Measurements from ENCODE around the gene GSK3B.
A peak's percentile ranks its signal among the peaks of the same experiment; 100 is the strongest.

The GSK3B gene

GRCh38 chr3:120101624-120102023, 7.4 kb upstream of the GSK3B start:
- no peak overlapping the region for H3K4me3 ChIP-seq (ENCODE audit: low read length)
- no peak for TF ChIP-seq CTCF (IDR thresholded peaks at IDR 0.05; ENCODE audit: insufficient read depth, low read depth, low read length, missing control alignments)
- no peak for DNase-seq (ENCODE audit: low read depth)

- no peak for TF ChIP-seq CTCF (IDR thresholded peaks at IDR 0.05; ENCODE audit: insufficient read depth, low read depth, low read length, missing control alignments)
- no peak overlapping the region for H3K4me3 ChIP-seq (ENCODE audit: low read length)
- DNase-seq (ENCODE audit: low read depth): no peak
Measured at GRCh38 chr3:120100711-120101110, 6.5 kb upstream of the GSK3B start.

- DNase-seq (ENCODE audit: low read depth): peak; percentile 56
- H3K4me3 ChIP-seq (ENCODE audit: low read length): no peak overlapping the region
- no peak for TF ChIP-seq CTCF (IDR thresholded peaks at IDR 0.05; ENCODE audit: insufficient read depth, low read depth, low read length, missing control alignments)
Measured at GRCh38 chr3:120098710-120099109, 4.5 kb upstream of the GSK3B start.

GRCh38 chr3:120095979-120096426, 1.8 kb upstream of the GSK3B start:
- peak overlapping the region; percentile 75 for H3K4me3 ChIP-seq (ENCODE audit: low read length)
- TF ChIP-seq CTCF (IDR thresholded peaks at IDR 0.05; ENCODE audit: insufficient read depth, low read depth, low read length, missing control alignments): no peak
- no peak for DNase-seq (ENCODE audit: low read depth)

- H3K4me3 ChIP-seq (ENCODE audit: low read length): peak overlapping the region; percentile 75
- DNase-seq (ENCODE audit: low read depth): peak; percentile 95
- TF ChIP-seq CTCF (IDR thresholded peaks at IDR 0.05; ENCODE audit: insufficient read depth, low read depth, low read length, missing control alignments): no peak
Measured at GRCh38 chr3:120095226-120095978, 1.2 kb upstream of the GSK3B start.

GRCh38 chr3:120094776-120095225, 554 bp upstream of the GSK3B start:
- peak; percentile 100 for DNase-seq (ENCODE audit: low read depth)
- TF ChIP-seq CTCF (IDR thresholded peaks at IDR 0.05; ENCODE audit: insufficient read depth, low read depth, low read length, missing control alignments): no peak

More at GRCh38 chr3:120094776-120095225, 554 bp upstream of the GSK3B start:
- peak overlapping the region; percentile 75 for H3K4me3 ChIP-seq (ENCODE audit: low read length)
